Activated CD4-positive, alpha-beta T cell treated with anti-CD3 and anti-CD28 coated beads, Interleukin-2, amount 50 U/mL, for 24 hours (primary cell): Measurements from ENCODE around the gene GIGYF1.

Experiments
- DNase-seq, 2 donors: peaks; one replicate each; pipeline ENCODE4 v3.0.0-alpha.2; 2020; ENCODE audit warnings: low read depth in 1 of 2, low spot score in 1 of 2

Gene GIGYF1

GRCh38 chr7:100632951-100633717, 60.9 kb downstream of the GIGYF1 start:
- DNase-seq, result peak in 1 of 2 donors; percentile 45

- DNase-seq, result no peak
Measured at GRCh38 chr7:100630066-100630465, 64.0 kb downstream of the GIGYF1 start.
